ENCODE results near the gene SETD1B.
A peak's percentile ranks its signal among the peaks of the same experiment; 100 is the strongest.

Gene SETD1B

GRCh38 chr12:121810234-121810817 lies 6.5 kb downstream of the SETD1B start:
- no peak for DNase-seq

DNA sequence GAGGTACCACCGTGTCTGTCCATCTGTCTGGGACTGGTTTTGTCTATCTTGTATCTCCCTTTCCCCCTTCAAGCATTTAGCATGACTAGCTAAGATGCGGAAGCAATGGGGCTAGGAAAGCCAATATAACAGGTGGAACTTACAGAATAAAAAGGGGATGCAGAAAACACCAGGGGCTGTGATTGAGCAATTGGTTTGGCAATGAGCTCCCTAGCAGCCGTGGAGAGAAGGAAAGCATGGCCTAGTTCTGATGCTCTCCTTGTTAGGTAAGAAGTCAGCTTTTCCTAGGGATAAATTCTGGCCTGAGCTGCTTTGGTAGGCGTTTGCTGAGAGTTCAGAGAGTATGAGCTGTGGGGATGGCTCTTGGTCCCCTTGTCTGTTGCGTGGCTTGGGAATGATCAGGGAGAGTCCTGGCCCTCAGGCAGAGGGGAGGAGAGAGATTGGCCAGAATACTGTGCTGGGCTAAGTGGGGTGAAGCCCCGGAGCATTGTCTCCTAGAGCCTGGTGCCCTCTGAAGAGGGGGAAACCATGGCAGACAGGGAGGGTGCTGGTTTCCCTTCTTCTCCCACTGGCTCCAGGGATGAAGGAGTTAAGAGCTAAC lies 7.1 kb downstream of the SETD1B start:
- DNase-seq = no peak

DNA sequence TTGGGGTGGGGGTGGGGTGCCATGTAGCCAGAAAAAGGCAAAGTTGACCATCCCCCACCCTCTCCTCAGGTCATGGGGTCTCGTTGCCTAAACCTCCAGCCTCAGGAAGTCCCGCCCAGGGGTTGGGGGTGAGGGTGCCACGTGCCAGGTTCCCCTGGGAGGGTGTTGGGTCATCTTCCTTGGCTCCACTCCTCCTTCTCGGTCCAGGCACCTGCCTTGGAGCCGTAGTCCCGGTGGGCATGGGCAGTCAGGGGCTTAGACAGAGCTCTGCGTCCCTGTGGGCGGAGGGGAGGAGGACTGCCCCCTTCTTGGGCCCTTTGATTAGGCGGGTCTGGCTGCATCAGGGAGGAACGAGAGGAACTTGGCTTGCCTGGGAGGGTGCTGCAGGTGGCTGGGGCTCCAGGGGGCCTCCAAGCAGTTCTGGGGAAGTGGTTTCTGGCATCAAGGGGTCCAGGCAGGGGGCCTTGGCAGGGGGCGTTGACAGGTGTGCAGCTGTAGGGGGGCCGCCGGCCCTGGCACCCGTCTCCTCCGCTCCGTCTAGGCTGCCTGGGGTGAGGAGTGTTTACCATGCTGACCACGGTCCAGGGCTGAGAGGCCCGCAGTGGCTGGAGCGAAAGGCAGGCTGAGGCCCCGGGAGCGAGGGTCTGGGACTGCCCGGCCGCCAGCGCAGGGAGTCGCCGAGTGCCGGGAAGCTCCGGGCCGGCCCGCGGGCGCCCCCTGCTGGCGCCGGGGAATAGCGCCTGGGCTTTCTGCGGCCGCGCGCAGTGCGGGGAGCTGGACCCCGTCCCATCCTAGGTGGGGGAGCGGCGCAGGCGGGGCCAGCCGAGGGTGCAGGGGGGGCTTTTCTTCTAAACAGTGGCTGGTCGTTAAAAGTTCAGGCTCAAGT lies 7.9 kb downstream of the SETD1B start:
- peak in 1 of 2 donors; percentile 79 for DNase-seq

GRCh38 chr12:121812320-121812871 lies 8.6 kb downstream of the SETD1B start:
- peak in 1 of 2 donors; percentile 54 for DNase-seq

- DNase-seq = peak in 1 of 2 donors; percentile 68
Measured at GRCh38 chr12:121812921-121813896, 9.4 kb downstream of the SETD1B start.

DNA sequence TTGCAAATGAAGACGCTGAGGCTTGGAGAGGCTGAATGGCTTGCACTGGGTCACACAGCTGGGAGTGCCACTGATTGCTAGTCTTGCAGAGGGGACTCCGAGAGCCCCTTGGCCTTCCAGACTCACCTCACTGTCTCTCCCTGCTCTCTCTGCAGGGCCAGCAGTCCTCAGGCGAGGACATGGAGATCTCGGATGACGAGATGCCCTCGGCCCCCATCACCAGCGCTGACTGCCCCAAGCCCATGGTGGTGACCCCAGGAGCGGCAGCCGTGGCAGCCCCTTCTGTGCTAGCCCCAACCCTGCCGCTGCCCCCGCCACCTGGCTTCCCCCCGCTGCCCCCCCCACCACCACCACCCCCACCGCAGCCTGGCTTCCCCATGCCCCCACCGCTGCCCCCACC lies 10.1 kb downstream of the SETD1B start:
- no peak for DNase-seq

GRCh38 chr12:121814429-121815119 lies 10.8 kb downstream of the SETD1B start:
- DNase-seq = no peak

DNA sequence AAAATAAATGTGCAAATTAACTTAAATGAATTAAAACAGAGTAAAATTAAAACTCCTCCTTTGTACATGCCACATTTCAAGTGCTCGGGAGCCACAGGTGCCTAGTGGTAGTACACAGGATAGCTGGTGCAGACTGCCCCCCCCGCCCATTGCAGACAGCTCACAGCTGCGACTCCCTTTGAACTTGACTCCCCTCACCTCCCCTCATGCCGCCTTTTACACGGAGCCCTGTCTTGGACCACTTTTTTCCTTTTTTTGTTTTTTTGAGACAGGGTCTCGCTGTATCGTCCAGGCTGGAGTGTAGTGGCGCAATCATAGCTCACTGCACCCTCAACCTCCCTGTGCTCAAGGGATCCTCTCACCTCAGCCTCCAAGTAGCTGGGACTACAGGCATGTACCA lies 11.5 kb downstream of the SETD1B start:
- DNase-seq = no peak

GRCh38 chr12:121816925-121817647 lies 13.3 kb downstream of the SETD1B start:
- no peak for DNase-seq

- DNase-seq = no peak
Measured at GRCh38 chr12:121817648-121818043, 13.8 kb downstream of the SETD1B start.

GRCh38 chr12:121819212-121819949 lies 15.6 kb downstream of the SETD1B start:
- DNase-seq = no peak

GRCh38 chr12:121820056-121820455 lies 16.2 kb downstream of the SETD1B start:
- no peak for DNase-seq

DNA sequence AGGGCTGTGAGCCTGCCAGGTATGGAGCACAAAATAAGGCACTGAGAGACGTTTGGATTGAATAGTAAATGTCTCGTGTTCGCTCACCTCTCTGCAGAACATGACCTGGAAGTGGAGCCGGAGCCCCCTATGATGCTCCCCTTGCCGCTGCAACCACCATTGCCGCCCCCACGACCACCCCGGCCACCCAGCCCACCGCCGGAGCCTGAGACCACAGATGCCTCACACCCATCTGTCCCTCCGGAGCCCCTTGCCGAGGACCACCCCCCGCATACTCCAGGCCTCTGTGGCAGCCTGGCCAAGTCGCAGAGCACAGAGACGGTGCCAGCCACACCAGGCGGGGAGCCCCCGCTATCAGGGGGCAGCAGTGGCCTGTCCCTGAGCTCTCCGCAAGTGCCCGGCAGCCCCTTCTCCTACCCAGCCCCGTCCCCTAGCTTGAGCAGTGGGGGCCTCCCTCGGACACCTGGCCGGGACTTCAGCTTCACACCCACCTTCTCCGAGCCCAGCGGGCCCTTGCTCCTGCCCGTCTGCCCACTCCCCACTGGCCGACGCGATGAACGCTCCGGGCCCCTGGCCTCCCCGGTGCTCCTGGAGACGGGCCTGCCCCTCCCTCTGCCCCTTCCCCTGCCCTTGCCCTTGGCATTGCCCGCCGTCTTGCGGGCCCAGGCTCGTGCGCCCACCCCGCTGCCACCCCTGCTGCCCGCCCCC lies 18.7 kb downstream of the SETD1B start:
- DNase-seq = no peak

DNA sequence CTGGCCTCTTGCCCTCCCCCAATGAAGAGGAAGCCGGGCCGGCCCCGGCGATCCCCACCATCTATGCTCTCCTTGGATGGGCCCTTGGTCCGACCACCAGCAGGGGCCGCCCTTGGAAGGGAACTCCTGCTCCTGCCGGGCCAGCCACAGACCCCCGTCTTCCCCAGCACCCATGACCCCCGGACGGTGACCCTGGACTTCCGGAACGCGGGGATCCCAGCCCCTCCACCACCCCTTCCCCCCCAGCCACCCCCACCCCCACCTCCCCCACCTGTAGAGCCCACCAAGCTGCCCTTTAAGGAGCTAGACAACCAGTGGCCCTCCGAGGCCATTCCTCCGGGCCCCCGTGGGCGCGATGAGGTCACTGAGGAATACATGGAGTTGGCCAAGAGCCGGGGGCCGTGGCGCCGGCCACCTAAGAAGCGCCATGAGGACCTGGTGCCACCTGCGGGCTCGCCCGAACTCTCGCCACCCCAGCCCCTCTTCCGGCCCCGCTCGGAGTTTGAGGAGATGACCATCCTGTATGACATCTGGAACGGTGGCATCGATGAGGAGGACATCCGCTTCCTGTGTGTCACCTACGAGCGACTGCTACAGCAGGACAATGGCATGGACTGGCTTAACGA lies 19.4 kb downstream of the SETD1B start:
- DNase-seq = no peak

DNA sequence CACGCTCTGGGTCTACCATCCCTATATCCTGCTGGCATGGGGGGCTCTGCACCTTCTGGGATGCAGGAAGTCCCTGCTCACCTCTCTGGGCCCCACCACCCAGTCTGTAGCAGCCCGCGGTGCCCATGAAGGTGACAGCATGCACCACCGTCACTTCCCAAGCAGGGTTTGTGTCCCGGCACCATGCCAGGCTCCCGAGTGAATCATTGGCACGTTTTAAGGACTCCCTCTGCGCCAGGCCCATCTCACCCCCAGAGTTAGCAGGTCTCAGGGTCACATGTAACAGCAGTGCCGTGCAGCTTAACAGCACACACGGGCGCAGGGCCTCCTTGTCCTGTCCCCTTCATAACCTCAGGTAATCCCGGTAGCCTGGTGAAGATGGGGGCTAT lies 19.9 kb downstream of the SETD1B start:
- no peak for DNase-seq

- no peak for DNase-seq
Measured at GRCh38 chr12:121825041-121825523, 21.3 kb downstream of the SETD1B start.

DNA sequence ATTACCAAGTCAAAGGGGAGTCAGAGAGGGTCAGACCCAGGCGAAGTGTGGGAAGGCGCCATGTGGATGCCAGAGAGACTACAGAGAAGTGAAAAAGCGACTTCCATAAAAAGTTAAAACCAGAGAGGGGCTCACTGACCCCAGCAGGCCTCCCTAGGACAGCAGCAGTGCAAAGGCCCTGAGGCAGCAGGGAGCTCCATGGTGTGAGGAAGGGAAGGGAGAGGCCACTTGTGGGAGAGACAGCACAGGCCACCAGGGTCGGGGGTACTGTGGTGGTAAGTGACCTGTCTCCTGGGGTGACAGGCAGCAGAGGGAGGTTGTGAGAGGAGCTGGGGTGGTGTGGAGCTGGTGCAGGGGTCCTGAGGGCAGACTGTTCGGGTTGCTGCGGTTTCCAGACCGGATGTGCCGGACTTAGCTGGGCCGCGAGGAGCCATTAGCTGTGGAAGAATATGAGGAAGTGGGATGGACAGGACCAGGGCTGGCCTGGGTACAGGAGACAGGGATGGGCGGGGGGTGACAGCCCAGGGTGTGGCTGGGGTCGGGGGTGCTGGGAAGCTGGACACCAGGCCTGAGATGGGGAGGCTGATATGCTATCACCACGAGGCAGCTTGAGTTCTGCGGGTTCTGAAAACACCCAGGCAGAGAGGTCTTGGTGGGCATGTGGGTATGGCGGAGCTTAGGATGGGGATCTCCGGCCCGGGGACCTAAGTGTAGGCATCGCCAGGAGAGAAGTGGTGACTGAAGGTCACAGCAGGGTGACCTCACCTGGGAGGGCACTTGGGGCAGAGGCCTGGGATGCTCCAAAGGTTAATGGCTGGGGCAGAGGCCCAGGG lies 22.7 kb downstream of the SETD1B start:
- no peak for DNase-seq
